Kidney (tissue), 14 donors: Measurements from ENCODE around the gene SPINK2. TPM values are rescaled to one million over a fixed set of nuclear protein-coding genes. Genes with fewer than 3 reads are reported as not detected.

Experiments
- DNase-seq, 5 donors: peaks; one replicate each; pipeline ENCODE4 v3.0.0-alpha.2; 2013 to 2020
- FAIRE-seq: peaks from 2 replicates; lab custom pipeline; 2012; peaks lifted over from hg19 to GRCh38; lab: Jason Lieb, UNC
- H3K27ac ChIP-seq, 2 donors: one replicate each; pipeline ENCODE4 v1.7.0; 2013; ENCODE audit warnings: low read depth in 2 of 2, low read length in 2 of 2, inconsistent platforms in 1 of 2
- H3K27me3 ChIP-seq: one replicate; pipeline ENCODE4 v1.7.1; 2013; ENCODE audit warnings: low read length, inconsistent platforms; ENCODE audit not compliant: control insufficient read depth, insufficient read depth
- H3K36me3 ChIP-seq, 3 donors: one replicate each; pipeline versions ENCODE4 v1.7.0 to v1.7.1; 2013; ENCODE audit warnings: low read length in 3 of 3, control low read depth in 1 of 3, inconsistent platforms in 1 of 3; ENCODE audit not compliant: insufficient read depth in 3 of 3, control insufficient read depth in 2 of 3
- H3K4me1 ChIP-seq, 3 donors: one replicate each; pipeline versions ENCODE4 v1.7.0 to v1.7.1; 2013; ENCODE audit warnings: low read length in 3 of 3, inconsistent platforms in 1 of 3, low read depth in 1 of 3; ENCODE audit not compliant: control insufficient read depth in 2 of 3, insufficient read depth in 2 of 3
- H3K4me3 ChIP-seq, 3 donors: one replicate each; pipeline versions ENCODE4 v1.7.0 to v1.8.1; 2013; ENCODE audit warnings: low read length in 3 of 3, control low read depth in 1 of 3, inconsistent platforms in 1 of 3
- H3K9ac ChIP-seq, 3 donors: one replicate each; pipeline versions ENCODE4 v1.7.0 to v1.7.1; 2013; ENCODE audit warnings: low read length in 3 of 3, control low read depth in 1 of 3, inconsistent platforms in 1 of 3
- H3K9me3 ChIP-seq, 3 donors: one replicate each; pipeline versions ENCODE4 v1.7.0 to v1.7.1; 2013; ENCODE audit warnings: low read length in 3 of 3, control low read depth in 1 of 3, inconsistent platforms in 1 of 3; ENCODE audit not compliant: control insufficient read depth in 2 of 3, insufficient read depth in 1 of 3
- CTCF ChIP-seq: IDR thresholded peaks from 3 replicates; pipeline ENCODE4 v1.5.1; 2012; ENCODE audit warnings: mild to moderate bottlenecking, moderate library complexity, borderline replicate concordance; ENCODE audit not compliant: insufficient read depth; ENCODE audit errors: extremely low read depth
- intact Hi-C: fragments of 100-400 bp; cut with DNase I; formaldehyde crosslinking; loops from one replicate; pipeline ENCODE4 v1.11.1; 2022
- polyA plus RNA-seq: library from polyadenylated mRNA; stranded (reverse); fragments of 350-450 nt; fragmentation: Illumina TruSeq; extraction: RNeasy Lipid Tissue Mini Kit (QIAGEN cat#74804); gene quantifications from one replicate; pipeline ENCODE4 v1.2.3, GENCODE V29; 2014; ENCODE audit warnings: low read depth, low replicate concordance; ENCODE audit not compliant: insufficient read depth
- total RNA-seq: library from RNA; stranded (reverse); fragmentation: NEBNext Ultra II Directional; extraction: Animal tissue kit (Norgen Biotek cat#: 25700); gene quantifications from one replicate; pipeline ENCODE4 v1.2.1, GENCODE V29; 2021
- donor health status: control.
- donor health status: control.
- donor health status: control.
- donor health status: control.
- donor health status: control.
- donor health status: DM: yes; HTN: yes; CAD: no.
- donor health status: Normal renal cell carcinoma (clear cell type).

SPINK2 gene
- total and polyA plus RNA-seq, 2 donors from 2014 or later, result 1.0 TPM; not detected in 1

GRCh38 chr4:56799824-56800756 is 21.4 kb downstream of the SPINK2 start:
- Histone ChIP-seq H3K9ac (peak overlapping the region; percentile 44 to 96 (median 71)), H3K4me3 (peak overlapping the region; percentile 73 to 96 (median 78)), H3K27me3 (no peaks in the 10 kb centered on the region), H3K36me3 (no peaks in the 10 kb centered on the region), H3K9me3 (no peaks in the 10 kb centered on the region), H3K4me1 (no peaks in the 10 kb centered on the region), H3K27ac (peak overlapping the region; percentile 37 to 43)
- intact Hi-C loops, result no loop called here
- DNase-seq (peak; percentile 89 to 94 (median 91)), FAIRE-seq (peak; percentile 90)
- TF ChIP-seq CTCF, result peak; percentile 83

- intact Hi-C loops, result no loop called here
- Histone ChIP-seq H3K9ac (no peak overlapping the region), H3K4me1 (no peaks in the 10 kb centered on the region), H3K27me3 (no peaks in the 10 kb centered on the region), H3K9me3 (no peaks in the 10 kb centered on the region), H3K4me3 (peak overlapping the region; percentile 73 to 96 (median 78)), H3K36me3 (no peaks in the 10 kb centered on the region), H3K27ac (peak overlapping the region; percentile 37 to 43)
- DNase-seq (no peak), FAIRE-seq (no peak)
- TF ChIP-seq CTCF, result no peak
Measured at GRCh38 chr4:56799161-56799759, 22.2 kb downstream of the SPINK2 start.

GRCh38 chr4:56796211-56796610 is 25.3 kb downstream of the SPINK2 start:
- no peak for DNase-seq
- no peak for FAIRE-seq
- intact Hi-C loops, result no loop called here
- no peak for TF ChIP-seq CTCF
- no peaks in the 10 kb centered on the region for H3K4me1 ChIP-seq
- H3K27ac ChIP-seq, result no peak overlapping the region
- H3K36me3 ChIP-seq, result no peaks in the 10 kb centered on the region
- no peak overlapping the region for H3K4me3 ChIP-seq
- H3K27me3 ChIP-seq, result no peaks in the 10 kb centered on the region
- H3K9ac ChIP-seq, result no peak overlapping the region
- H3K9me3 ChIP-seq, result no peaks in the 10 kb centered on the region
